T-helper 2 cell (primary cell): ENCODE results near the gene POLR2B.
"Not testable (repeated sequence)": the region's sequence is repeated elsewhere in the genome, so short reads cannot be mapped to it uniquely, and the experiment has no call there.

ENCODE experiments used
- DNase-seq, 5 experiments: peaks; one replicate each; pipeline versions ENCODE4 v3.0.0 to v3.0.0-alpha.2; 2012 to 2022
- total RNA-seq, 2 donors: gene quantifications; one replicate each; lab custom pipeline; 2026; lab: John Stamatoyannopoulos, UW

Gene POLR2B
- total RNA-seq = 137 to 170 reads per million in 2 donors

DNA sequence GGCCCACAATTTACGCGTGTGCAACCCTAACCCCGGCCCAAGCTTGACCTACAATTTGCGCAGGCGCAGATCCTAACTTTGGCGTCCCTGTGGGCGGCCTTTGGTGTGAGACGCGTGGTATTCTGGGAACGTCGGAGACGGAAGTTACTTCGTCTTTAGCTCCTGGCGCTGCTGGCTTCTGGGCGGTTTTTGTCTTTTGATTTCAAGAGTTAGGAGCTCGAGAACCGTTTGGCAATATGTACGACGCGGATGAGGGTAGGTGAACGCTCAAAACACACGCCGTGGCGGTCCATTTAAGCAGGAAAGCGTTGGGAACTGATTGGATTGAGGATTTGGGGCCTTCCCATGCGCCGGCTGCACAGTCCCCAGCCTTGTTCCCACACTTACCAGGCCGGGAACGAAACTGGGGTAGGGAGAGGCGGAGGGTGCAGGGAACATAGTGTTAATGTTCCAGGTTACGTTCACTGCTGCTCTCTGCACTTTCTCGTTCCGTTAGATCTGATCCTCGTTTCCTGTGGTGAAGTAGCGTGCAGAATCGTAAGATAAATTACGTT lies at the start of gene POLR2B:
Gene POLR2B (plus strand): TSS at position 147 of the 554 bp plus-strand sequence. CDS start 90 bp downstream, at position 237.
- peak; percentile 53 to 92 (median 76) for DNase-seq

DNA sequence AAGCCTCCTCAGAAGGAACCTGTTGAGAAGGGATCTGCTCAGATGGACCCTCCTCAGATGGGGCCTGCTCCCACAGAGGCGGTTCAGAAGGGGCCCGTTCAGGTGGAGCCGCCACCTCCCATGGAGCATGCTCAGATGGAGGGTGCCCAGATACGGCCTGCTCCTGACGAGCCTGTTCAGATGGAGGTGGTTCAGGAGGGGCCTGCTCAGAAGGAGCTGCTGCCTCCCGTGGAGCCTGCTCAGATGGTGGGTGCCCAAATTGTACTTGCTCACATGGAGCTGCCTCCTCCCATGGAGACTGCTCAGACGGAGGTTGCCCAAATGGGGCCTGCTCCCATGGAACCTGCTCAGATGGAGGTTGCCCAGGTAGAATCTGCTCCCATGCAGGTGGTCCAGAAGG lies 48.1 kb upstream of the POLR2B start:
- DNase-seq = no peak

- no peak for DNase-seq
These were observed 46.8 kb upstream of the POLR2B start for GRCh38 chr4:56931924-56932323.

DNA sequence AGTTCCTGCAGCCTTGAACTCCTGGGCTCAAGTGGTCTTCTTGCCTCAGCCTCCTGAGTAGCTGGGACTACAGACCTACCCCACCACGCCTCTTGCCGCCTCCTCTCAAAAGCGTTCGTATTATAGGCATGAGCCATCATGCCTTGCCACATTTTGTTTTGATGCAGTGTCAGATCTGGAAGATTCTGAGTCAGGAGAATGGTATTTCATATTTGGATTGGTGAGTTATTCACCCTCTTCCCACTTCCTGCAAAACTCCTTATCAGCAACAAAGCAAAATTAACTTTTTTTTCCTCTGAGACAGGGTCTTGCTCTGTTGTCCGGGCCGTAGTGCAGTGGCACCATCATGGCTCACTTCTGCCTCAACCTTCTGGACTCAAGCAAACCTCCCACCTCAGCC lies 41.4 kb upstream of the POLR2B start:
- DNase-seq = no peak

GRCh38 chr4:56939826-56940225 lies 38.9 kb upstream of the POLR2B start:
- not testable (repeated sequence) for DNase-seq

GRCh38 chr4:56940403-56940802 lies 38.3 kb upstream of the POLR2B start:
- no peak for DNase-seq

GRCh38 chr4:56940971-56941370 lies 37.7 kb upstream of the POLR2B start:
- no peak for DNase-seq

- no peak for DNase-seq
These were observed 37.3 kb upstream of the POLR2B start for GRCh38 chr4:56941403-56941802.

DNA sequence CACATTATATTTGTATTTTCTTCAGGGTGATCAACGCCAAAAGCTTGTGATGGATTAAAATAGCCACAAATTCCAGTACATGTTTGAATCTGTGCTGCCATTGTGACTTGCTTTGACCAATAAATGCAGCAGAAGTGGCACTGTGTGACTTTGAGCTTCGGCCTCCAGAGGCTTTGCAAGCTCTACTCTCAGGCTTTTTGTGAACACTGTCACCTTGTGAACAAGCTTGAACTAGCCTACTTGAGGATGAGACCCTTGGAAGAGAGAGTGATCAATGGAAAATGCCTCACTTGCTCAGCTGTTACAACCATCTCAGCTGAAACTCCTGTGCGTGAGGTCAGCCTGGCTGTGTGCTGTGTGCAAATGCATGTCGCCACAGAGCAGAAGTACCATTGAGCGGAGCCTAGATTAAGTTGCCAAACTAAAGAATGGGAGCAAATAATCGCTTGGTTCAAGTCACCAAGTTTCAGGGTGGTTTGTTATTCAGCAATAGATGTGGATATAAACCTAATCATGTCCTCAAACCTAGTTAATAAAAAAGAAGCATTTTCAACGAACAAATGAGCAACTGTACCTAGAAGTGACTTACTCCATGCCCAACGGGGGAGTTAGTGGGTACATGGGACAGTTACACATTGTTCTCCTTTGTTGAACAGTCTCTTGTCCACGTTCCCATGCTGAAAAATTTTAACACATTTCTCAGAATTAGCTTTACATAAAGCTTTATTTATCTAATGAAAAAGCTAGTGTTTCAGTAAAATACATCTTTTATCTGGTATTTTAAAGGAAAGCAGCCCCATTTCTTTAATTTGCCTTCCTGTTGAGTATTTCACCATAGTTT lies 24.8 kb upstream of the POLR2B start:
- no peak for DNase-seq

DNA sequence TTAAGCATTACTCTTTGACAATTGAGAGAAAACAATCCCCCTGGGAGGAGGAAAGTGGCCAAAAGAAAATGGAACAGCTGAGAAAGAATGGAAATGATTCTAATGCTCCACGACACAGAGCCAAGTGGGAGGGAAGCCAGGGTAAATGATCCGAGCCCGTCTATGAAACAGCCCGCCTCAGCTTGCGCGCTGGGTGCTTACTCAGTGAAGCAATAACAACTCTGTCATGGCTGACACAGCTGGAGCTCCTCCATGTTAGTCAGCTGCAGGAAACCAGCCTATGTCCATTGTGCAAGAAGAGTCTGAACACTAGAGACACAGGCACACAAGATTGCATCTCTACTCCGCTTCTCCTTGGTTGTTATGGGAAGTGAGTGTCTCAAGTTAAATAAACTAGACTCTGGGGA lies 20.6 kb upstream of the POLR2B start:
- DNase-seq = no peak

DNA sequence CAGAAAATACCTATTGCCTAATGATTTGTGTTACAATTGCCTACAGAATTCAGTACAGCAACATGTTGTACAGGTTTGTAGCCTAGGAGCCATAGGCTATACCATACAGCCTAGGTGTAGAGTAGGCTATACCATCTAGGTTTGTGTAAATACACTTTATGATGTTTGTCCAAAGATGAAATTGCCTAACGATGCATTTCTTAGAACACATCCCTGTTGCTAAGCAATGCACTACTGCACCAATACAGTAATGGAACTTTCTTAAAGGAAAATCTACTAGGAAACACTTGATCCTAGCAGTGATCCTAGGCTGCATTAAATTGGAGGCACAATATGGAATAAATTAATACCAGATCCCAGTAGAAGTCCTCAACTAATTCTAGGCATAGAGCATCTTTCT lies 19.6 kb upstream of the POLR2B start:
- DNase-seq = no peak

DNA sequence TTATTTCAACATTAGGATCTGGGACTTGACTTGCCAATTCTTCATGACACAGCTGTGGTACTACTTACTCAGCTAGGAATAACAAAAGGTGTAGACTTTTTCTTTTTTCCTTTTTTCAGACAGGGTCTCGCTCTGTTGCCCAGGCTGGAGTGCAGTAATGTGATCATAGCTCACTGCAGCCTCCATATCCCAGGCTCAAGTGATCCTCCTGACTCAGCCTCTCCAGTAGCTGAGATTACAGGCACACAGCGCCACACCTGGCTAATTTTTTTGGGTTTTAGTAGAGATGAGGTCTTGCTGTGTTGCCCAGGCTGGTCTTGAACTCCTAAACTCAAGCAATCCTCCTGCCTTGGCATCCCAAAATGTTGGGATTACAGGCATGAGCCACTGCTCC lies 17.6 kb upstream of the POLR2B start:
- DNase-seq = no peak

DNA sequence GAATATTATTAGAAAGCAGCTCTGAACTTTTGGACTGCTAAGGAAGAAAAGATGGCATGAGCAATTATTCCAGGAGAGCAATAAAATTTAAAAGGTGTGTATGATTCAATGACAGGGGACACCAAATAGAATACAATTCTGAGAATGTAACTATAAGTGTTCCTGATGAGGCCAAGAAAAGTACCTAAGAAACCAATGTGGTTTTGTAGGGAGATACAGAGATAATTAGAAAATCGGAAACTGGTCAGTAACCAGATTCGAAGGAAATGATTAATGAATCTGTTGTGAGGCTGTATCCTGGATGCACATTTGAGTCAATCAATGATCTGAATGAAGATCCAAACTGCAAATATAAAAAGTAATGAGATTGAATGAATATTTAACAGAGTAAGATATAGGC lies 7.3 kb upstream of the POLR2B start:
- DNase-seq = no peak

DNA sequence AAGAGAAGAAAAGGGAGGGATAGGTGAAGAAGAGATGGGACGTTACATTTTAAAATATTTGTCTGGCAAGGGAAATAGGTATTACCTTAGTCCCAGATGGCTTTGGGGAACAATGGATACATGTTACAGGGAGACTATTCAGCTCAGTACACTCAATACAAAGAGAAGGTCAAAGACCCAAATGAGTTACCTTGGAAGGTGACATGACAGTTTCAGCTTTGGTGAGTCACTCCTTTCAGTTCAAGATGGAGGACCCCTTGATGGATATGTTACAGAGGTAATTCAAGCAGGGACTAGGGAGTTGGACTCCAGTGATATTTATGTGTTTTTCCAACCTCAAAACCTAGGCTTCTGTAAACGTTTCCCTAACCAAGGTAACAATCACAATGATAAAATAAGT lies 6.3 kb upstream of the POLR2B start:
- DNase-seq = no peak

DNA sequence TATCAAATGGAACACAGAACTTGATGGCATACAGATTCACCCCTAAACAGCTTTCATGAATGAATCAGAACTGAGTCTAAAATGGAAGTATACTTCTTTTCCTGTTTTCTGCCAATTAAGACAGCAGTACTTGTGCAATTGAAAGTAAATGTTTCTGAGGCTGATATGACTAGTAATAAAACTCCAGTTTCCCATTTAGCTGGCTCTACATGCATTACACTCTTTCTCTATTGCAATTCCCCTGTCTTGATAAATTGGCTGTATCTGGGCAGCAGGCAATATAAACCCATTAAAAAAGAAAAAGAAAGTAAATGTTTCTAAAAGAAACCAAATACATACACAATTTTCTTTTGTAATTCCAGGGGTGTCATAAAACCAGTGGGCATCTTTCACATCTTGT lies 5.9 kb upstream of the POLR2B start:
- DNase-seq = no peak

- DNase-seq = no peak
These were observed 5.4 kb upstream of the POLR2B start for GRCh38 chr4:56973336-56973735.

GRCh38 chr4:56976283-56976836 lies 2.3 kb upstream of the POLR2B start:
- DNase-seq = no peak

- DNase-seq = peak; percentile 22 to 71 (median 36)
These were observed 1.8 kb upstream of the POLR2B start for GRCh38 chr4:56976837-56977320.

DNA sequence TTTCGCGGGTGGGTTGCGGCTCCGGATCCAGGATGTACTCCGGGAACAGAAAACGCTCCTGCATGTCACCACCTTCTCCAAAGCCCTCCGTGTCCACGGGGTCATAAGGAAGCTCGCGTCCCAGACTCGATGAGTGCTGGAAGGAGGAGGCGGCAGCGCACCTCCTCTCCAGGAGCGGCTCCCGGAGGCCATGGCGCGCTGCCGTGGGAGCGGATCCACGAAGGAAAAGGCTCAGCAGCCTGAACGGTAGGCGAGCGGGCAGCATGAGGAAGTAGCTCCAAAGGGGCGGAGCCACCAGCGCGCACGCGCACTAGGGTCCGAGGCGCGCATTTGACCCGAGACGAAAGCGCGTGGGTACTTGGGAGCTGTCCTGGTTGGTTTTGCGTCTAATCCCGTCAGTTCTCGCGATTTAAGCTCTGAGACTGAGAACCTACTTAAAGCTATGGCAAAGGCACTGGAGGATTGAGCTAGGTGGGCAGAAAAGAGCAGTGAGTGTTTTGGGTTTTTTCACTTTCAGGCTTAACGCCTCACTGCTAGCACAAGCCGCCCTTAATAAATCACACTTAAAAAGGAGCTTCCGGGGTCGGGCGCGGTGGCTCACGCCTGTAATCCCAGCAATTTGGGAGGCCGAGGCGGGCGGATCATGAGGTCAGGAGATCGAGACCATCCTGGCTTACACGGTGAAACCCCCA lies 1.2 kb upstream of the POLR2B start, which contains the start of gene NOA1:
Gene NOA1 (minus strand): TSS at position 286 of the 692 bp plus-strand sequence. CDS start 21 bp downstream, at position 265.
- peak; percentile 93 to 99 (median 96) for DNase-seq

GRCh38 chr4:56979421-56980072 lies 851 bp downstream of the POLR2B start:
- peak in 4 of 5 experiments; percentile 12 to 84 (median 32) for DNase-seq

DNA sequence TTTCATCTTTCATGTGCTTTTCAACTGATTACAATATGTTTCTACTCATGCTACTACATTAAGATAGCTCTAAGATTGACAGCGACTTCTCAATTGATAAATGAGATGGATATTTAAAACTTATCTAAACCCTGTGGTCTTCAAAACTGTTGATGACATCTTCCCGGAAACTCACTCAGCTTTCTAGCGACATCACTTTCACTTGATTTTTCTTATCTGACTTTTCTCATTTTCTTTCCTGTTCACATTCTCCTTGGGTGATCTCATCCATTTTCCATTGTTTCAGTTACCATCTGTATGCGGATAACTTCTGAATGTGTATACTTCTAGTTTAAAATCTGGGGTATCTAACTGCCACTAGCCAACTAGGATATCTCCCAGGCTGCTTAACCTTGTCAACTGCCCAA lies 3.1 kb downstream of the POLR2B start:
- DNase-seq = peak in 1 of 5 experiments; percentile 56

DNA sequence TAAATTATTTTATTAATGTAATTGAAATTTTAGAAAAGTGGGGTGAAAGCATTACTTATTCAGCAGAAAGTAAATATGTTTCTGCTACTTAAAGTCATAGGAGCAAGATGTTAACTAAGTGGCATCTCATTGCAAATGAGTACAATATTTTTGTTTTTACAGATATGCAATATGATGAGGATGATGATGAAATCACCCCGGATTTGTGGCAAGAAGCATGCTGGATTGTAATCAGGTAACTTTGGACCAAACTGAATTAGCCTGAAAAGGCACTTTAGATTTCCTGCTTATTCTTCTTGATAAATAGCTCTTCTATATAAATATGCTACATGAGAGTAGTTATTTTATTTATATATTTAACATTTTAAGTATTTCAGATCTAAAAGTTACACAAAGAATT lies 7.5 kb downstream of the POLR2B start:
- DNase-seq = no peak
